K562 (cell line): ENCODE measurements around the gene AAGAB. TPM values are rescaled to one million over a fixed set of nuclear protein-coding genes. Genes with fewer than 3 reads are reported as not detected.
"Not testable (repeated sequence)": the region's sequence is repeated elsewhere in the genome, so short reads cannot be mapped to it uniquely, and the experiment has no call there.

Source experiments
- ATAC-seq: fragments of 200-7000 bp; cut with Tn5 transposase; 3 replicates; pipeline ENCODE4 v1.9.1; 2020; ENCODE audit warnings: moderate library complexity
- BruUV-seq: library from RNA; stranded (reverse); fragments of 400-500 nt; replicated peaks from 2 replicates; lab custom pipeline; 2021; lab: Mats Ljungman, UMichigan
- CTCF ChIA-PET: fragments of 300-600 bp; formaldehyde crosslinking; extraction: SDS; loops from one replicate; lab custom pipeline; 2021; ENCODE audit warnings: low intra/inter-chr PET ratio; lab: Yijun Ruan, JAX
- POLR2A ChIA-PET: fragments of 300-600, 350-650 bp; sonication (Branson Sonifier 250); formaldehyde crosslinking; extraction: SDS; loops from one replicate; lab custom pipeline; 2021; ENCODE audit warnings: antibody characterized with exemption, inconsistent platforms; lab: Yijun Ruan, JAX
- DNase-seq, 4 experiments: peaks; one replicate each; pipeline versions ENCODE4 v3.0.0 to v3.0.0-alpha.2; 2011 to 2018; ENCODE audit warnings: low spot score in 3 of 4, mixed read lengths in 3 of 4; ENCODE audit errors: extremely low read depth in 1 of 4
- FAIRE-seq: peaks from 2 replicates; lab custom pipeline; 2011; peaks lifted over from hg19 to GRCh38; lab: Jason Lieb, UNC
- H2AFZ ChIP-seq: 2 replicates; pipeline ENCODE4 v1.6.0; 2011; ENCODE audit warnings: low read depth, low read length, control low read depth, inconsistent platforms
- H3K27ac ChIP-seq: fragments of 200-600 bp; 3 replicates; pipeline ENCODE4 v1.8.0; 2011; ENCODE audit warnings: low read depth, mild to moderate bottlenecking, control low read depth, inconsistent platforms, low read length, moderate library complexity, mixed read lengths; ENCODE audit errors: extremely low read depth
- H3K27me3 ChIP-seq, 2 experiments: fragments of 300-600 bp in 1 of 2; 2 replicates in 1 of 2; 3 replicates in 1 of 2; pipeline versions ENCODE4 v1.6.0 to v1.8.0; 2011; ENCODE audit warnings: inconsistent platforms in 2 of 2, low read length in 2 of 2, mild to moderate bottlenecking in 1 of 2, mixed read lengths in 1 of 2, moderate library complexity in 1 of 2; ENCODE audit not compliant: control insufficient read depth in 2 of 2, insufficient read depth in 2 of 2
- H3K36me3 ChIP-seq: fragments of 300-600 bp; 3 replicates; pipeline ENCODE4 v1.8.0; 2011; ENCODE audit warnings: mild to moderate bottlenecking, low read length, inconsistent platforms; ENCODE audit not compliant: control insufficient read depth, insufficient read depth
- H3K4me1 ChIP-seq, 2 experiments: fragments of 200-600 bp in 1 of 2; replicated peaks in 1 of 2; 2 replicates in 1 of 2; 3 replicates in 1 of 2; pipeline versions ENCODE4 v1.5.1 to v1.8.0; 2011; ENCODE audit warnings: inconsistent platforms in 2 of 2, low read length in 2 of 2, mild to moderate bottlenecking in 1 of 2, mixed read lengths in 1 of 2, moderate library complexity in 1 of 2; ENCODE audit not compliant: control insufficient read depth in 2 of 2, insufficient read depth in 2 of 2
- H3K4me2 ChIP-seq: 2 replicates; pipeline ENCODE4 v1.6.1; 2011; ENCODE audit warnings: low read length, control low read depth, inconsistent platforms, mixed read lengths; ENCODE audit not compliant: insufficient read depth
- H3K4me3 ChIP-seq: fragments of 200-600 bp; sonication (generic), shearing (Covaris generic); 2 replicates; pipeline ENCODE4 v1.5.1; 2016; ENCODE audit warnings: control low read depth, inconsistent platforms
- H3K79me2 ChIP-seq: fragments of 200-600 bp; 3 replicates; pipeline ENCODE4 v1.8.0; 2011; ENCODE audit warnings: low read length, inconsistent platforms; ENCODE audit not compliant: control insufficient read depth, insufficient read depth
- H3K9ac ChIP-seq, 2 experiments: 2 replicates each; pipeline versions ENCODE4 v1.6.0 to v1.6.1; 2011; ENCODE audit warnings: low read depth in 2 of 2, low read length in 2 of 2, control low read depth in 1 of 2, inconsistent platforms in 1 of 2, mild to moderate bottlenecking in 1 of 2, mixed read lengths in 1 of 2; ENCODE audit not compliant: insufficient read depth in 1 of 2
- H3K9me1 ChIP-seq: one replicate; pipeline ENCODE4 v1.6.0; 2011; ENCODE audit warnings: inconsistent platforms, mild to moderate bottlenecking, low read length, moderate library complexity; ENCODE audit not compliant: control insufficient read depth, insufficient read depth
- H3K9me3 ChIP-seq: replicated peaks from 2 replicates; pipeline ENCODE4 v1.5.1; 2011; ENCODE audit warnings: low read depth, low read length, inconsistent platforms; ENCODE audit not compliant: control insufficient read depth, insufficient read depth
- H4K20me1 ChIP-seq: replicated peaks from 2 replicates; pipeline ENCODE4 v1.6.1; 2011; ENCODE audit warnings: low read length, inconsistent platforms, mixed read lengths; ENCODE audit not compliant: control insufficient read depth, insufficient read depth
- C11orf30 ChIP-seq: fragments of 450-650 bp; IDR thresholded peaks from 2 replicates; pipeline ENCODE4 v1.6.1; 2016; ENCODE audit warnings: low read depth, mild to moderate bottlenecking
- MAFG ChIP-seq: fragments of 450-650 bp; conservative IDR thresholded peaks from 2 replicates; pipeline ENCODE4 v1.6.1; 2016; ENCODE audit warnings: missing genetic modification characterization, missing compliant biosample characterization
- NFE2 ChIP-seq: IDR thresholded peaks from 2 replicates; pipeline ENCODE4 v1.6.1; 2014; ENCODE audit warnings: antibody characterized with exemption, low read depth
- ZNF316 ChIP-seq: fragments of 450-650 bp; IDR thresholded peaks from 2 replicates; pipeline ENCODE4 v1.6.1; 2016
- ZNF384 ChIP-seq: IDR thresholded peaks from 2 replicates; pipeline ENCODE4 v1.6.1; 2012; ENCODE audit warnings: low read depth, low read length, improper control_type of control experiment
- WGBS: fragments of 100-300 bp; shearing (Covaris generic); methylation state at CpG from one replicate; pipeline ENCODE4 v1.1.6; 2016; ENCODE audit warnings: low coverage, mixed read lengths; ENCODE audit not compliant: insufficient coverage; ENCODE audit errors: missing lambda C conversion rate; 5-methylcytosine and 5-hydroxymethylcytosine counted together
- in situ Hi-C: fragments of 300-500 bp; cut with MboI; formaldehyde crosslinking; loops from 4 replicates; pipeline ENCODE4 v1.15.0; 2018; ENCODE audit warnings: inconsistent platforms, mixed read lengths
- intact Hi-C: fragments of 100-400 bp; cut with micrococcal nuclease; formaldehyde crosslinking; loops from 2 replicates; pipeline ENCODE4 v1.14.2; 2022
- polyA plus RNA-seq, 8 experiments: library from polyadenylated mRNA; depleted of rRNA in 4 of 8; stranded (reverse) in 5 of 8; unstranded in 3 of 8; fragments of >200 nt; fragmentation: Nextera tagmentation in 2 of 8; fragmentation: Illumina TruSeq in 1 of 8; extraction: Ambion mirVana in 2 of 8; extraction: Trizol in 1 of 8; gene quantifications; 2 replicates each; pipeline versions ENCODE4 v1.2.1 to v1.2.3, GENCODE V29; 2011 to 2014; ENCODE audit warnings: inconsistent platforms in 1 of 8, missing spikeins in 1 of 8
- total RNA-seq, 7 experiments: library from RNA; depleted of rRNA in 6 of 7; stranded (reverse); fragments of >200 nt in 6 of 7; fragmentation: Illumina TruSeq in 2 of 7; extraction: Trizol in 2 of 7; gene quantifications; 2 replicates each; pipeline versions ENCODE4 v1.2.1 to v1.2.3, GENCODE V29; 2011 to 2021; ENCODE audit warnings: low replicate concordance in 1 of 7
- TF ChIP-seq, protein P1 (sequence below): fragments of 450-650 bp; IDR thresholded peaks from 2 replicates; pipeline ENCODE4 v1.6.1; 2018; ENCODE audit not compliant: partially characterized antibody

AAGAB gene
- total and polyA plus RNA-seq, 9 of the 15 experiments (the other 6 are each of a cell fraction or from before 2014, with no cell fraction given), result 17.8 to 109 (median 58.3) TPM

DNA sequence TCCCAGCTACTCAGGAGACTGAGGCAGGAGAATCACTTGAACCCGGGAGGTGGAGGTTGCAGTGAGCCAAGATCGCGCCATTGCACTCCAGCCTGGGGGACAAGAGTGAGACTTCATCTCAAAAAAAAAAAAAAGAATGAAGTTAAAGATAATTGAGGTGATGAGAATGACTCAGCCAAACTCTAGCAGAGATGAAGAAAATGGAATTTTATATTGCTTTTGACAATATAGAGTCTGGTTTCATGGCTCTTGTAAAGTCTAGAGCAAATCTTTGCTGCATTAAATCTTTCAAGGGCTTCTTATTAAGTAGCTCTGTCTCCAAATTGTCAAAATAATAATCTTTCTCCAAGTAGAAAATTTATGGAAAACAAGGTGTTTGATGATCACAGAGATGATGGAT is 4.0 kb upstream of the AAGAB start:
- H4K20me1 ChIP-seq, FAIRE-seq, H2AFZ ChIP-seq, H3K4me2 ChIP-seq, in situ Hi-C loops, H3K9me1 ChIP-seq, DNase-seq, intact Hi-C loops, CTCF ChIA-PET, H3K36me3 ChIP-seq, H3K9ac ChIP-seq, H3K9me3 ChIP-seq, POLR2A ChIA-PET, BruUV-seq, H3K4me3 ChIP-seq, H3K27ac ChIP-seq, H3K27me3 ChIP-seq, ATAC-seq: not testable (repeated sequence)
- Histone ChIP-seq H3K79me2 (peaks cover 11% of the 10 kb centered on the region), H3K4me1 (peaks cover 7 to 11% of the 10 kb centered on the region in 2 experiments; a peak in 4 of 5 replicates)
- 33% methylated on average over 1 of the region's 3 CpGs for WGBS
- TF ChIP-seq NFE2 (peak; percentile 35; the same call in 1 of the 2 replicates), ZNF384 (0 out of 2 replicates have a peak, but pooled peaks have one; percentile 19), MAFG (tag) (peak; percentile 58), ZNF316 (peak; percentile 40; the same call in 1 of the 2 replicates), C11orf30 (peak; percentile 45; the same call in 1 of the 2 replicates)
- TF ChIP-seq, protein P1, sequence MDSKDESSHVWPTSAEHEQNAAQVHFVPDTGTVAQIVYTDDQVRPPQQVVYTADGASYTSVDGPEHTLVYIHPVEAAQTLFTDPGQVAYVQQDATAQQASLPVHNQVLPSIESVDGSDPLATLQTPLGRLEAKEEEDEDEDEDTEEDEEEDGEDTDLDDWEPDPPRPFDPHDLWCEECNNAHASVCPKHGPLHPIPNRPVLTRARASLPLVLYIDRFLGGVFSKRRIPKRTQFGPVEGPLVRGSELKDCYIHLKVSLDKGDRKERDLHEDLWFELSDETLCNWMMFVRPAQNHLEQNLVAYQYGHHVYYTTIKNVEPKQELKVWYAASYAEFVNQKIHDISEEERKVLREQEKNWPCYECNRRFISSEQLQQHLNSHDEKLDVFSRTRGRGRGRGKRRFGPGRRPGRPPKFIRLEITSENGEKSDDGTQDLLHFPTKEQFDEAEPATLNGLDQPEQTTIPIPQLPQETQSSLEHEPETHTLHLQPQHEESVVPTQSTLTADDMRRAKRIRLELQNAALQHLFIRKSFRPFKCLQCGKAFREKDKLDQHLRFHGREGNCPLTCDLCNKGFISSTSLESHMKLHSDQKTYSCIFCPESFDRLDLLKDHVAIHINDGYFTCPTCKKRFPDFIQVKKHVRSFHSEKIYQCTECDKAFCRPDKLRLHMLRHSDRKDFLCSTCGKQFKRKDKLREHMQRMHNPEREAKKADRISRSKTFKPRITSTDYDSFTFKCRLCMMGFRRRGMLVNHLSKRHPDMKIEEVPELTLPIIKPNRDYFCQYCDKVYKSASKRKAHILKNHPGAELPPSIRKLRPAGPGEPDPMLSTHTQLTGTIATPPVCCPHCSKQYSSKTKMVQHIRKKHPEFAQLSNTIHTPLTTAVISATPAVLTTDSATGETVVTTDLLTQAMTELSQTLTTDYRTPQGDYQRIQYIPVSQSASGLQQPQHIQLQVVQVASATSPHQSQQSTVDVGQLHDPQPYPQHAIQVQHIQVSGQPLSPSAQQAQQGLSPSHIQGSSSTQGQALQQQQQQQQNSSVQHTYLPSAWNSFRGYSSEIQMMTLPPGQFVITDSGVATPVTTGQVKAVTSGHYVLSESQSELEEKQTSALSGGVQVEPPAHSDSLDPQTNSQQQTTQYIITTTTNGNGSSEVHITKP, result peak; percentile 45
